HG02642 (cell line): Measurements from ENCODE around the gene MINDY3.
"Not testable (repeated sequence)": the region's sequence is repeated elsewhere in the genome, so short reads cannot be mapped to it uniquely, and the experiment has no call there.

Experiments used
- ATAC-seq: cut with Tn5 transposase; IDR thresholded peaks from one replicate; pipeline ENCODE4 v1.9.1; 2021; ENCODE audit warnings: mild to moderate bottlenecking; ENCODE audit not compliant: unreplicated experiment, poor library complexity

The MINDY3 gene

GRCh38 chr10:15783941-15784636 is 76.2 kb downstream of the MINDY3 start:
- ATAC-seq = no peak

- no peak for ATAC-seq
Observed at GRCh38 chr10:15782851-15783250, 77.5 kb downstream of the MINDY3 start.

- no peak for ATAC-seq
Observed at GRCh38 chr10:15781381-15781960, 78.8 kb downstream of the MINDY3 start.

- ATAC-seq = no peak
Observed at GRCh38 chr10:15780353-15781135, 79.8 kb downstream of the MINDY3 start.

GRCh38 chr10:15775513-15775912 is 84.8 kb downstream of the MINDY3 start:
- no peak for ATAC-seq

GRCh38 chr10:15774534-15774933 is 85.8 kb downstream of the MINDY3 start:
- ATAC-seq = not testable (repeated sequence)

- ATAC-seq = no peak
Observed at GRCh38 chr10:15764892-15765454, 95.3 kb downstream of the MINDY3 start.

- ATAC-seq = no peak
Observed at GRCh38 chr10:15763006-15763405, 97.3 kb downstream of the MINDY3 start.

GRCh38 chr10:15762239-15762638 is 98.1 kb downstream of the MINDY3 start:
- ATAC-seq = not testable (repeated sequence)

GRCh38 chr10:15761224-15761623 is 99.1 kb downstream of the MINDY3 start:
- not testable (repeated sequence) for ATAC-seq

GRCh38 chr10:15760681-15761080 is 99.6 kb downstream of the MINDY3 start:
- no peak for ATAC-seq

- ATAC-seq = no peak
Observed at GRCh38 chr10:15759265-15759664, 101.0 kb downstream of the MINDY3 start.

GRCh38 chr10:15758618-15759017 is 101.7 kb downstream of the MINDY3 start:
- ATAC-seq = no peak

GRCh38 chr10:15754937-15755336 is 105.4 kb downstream of the MINDY3 start:
- no peak for ATAC-seq

GRCh38 chr10:15751046-15751445 is 109.3 kb downstream of the MINDY3 start:
- no peak for ATAC-seq

GRCh38 chr10:15748126-15748525 is 112.2 kb downstream of the MINDY3 start:
- ATAC-seq = no peak

GRCh38 chr10:15747632-15748031 is 112.7 kb downstream of the MINDY3 start:
- no peak for ATAC-seq

GRCh38 chr10:15745751-15746150 is 114.6 kb downstream of the MINDY3 start:
- no peak for ATAC-seq

- peak; percentile 74 for ATAC-seq
Observed at GRCh38 chr10:15744217-15744865, 116.0 kb downstream of the MINDY3 start.

GRCh38 chr10:15743443-15743842 is 116.9 kb downstream of the MINDY3 start:
- no peak for ATAC-seq

- no peak for ATAC-seq
Observed at GRCh38 chr10:15742836-15743235, 117.5 kb downstream of the MINDY3 start.
